ENCODE results near the gene CHMP1A. TPM values are rescaled to one million over a fixed set of nuclear protein-coding genes. Genes with fewer than 3 reads are reported as not detected.

The CHMP1A gene
- total and polyA plus RNA-seq, 2 of the 8 experiments (the other 6 are each of a cell fraction or from before 2014, with no cell fraction given): 64.4 to 75.8 TPM

- no peak overlapping the region for H3K14ac ChIP-seq (ENCODE audit: insufficient read length)
- no peak overlapping the region for H3K56ac ChIP-seq (replicated peaks; ENCODE audit: insufficient read length, low read depth, low read length)
- no peak overlapping the region for H3K4ac ChIP-seq (replicated peaks; ENCODE audit: insufficient read length, low read depth, low read length)
- no peak overlapping the region for H3K23ac ChIP-seq (ENCODE audit: insufficient read length)
- ChIA-PET CTCF (ENCODE audit: partially characterized antibody) (interaction anchor here (0.9 to 3.7 kb wide), 6 partner anchors 9 to 44 kb away, joined by 3 to 26 read pairs (median 4); no protein-coding TSS in a partner anchor), POLR2A (ENCODE audit: partially characterized antibody) (interaction anchor here (1.3 to 4.2 kb wide), 4 partner anchors 9 to 33 kb away, joined by 3 to 21 read pairs (median 6); partner anchors contain the start of genes CHMP1A and SPATA33)
- no peak overlapping the region for H3K27ac ChIP-seq (ENCODE audit: low read depth, low read length)
- DNase-seq (ENCODE audit: low read depth in 1 of 2, low spot score in 2 of 2): no peak
- no peak overlapping the region for H3K9ac ChIP-seq (replicated peaks in 1 of 4; ENCODE audit: extremely low read depth in 1 of 4, low read depth in 3 of 4, low read length in 3 of 4)
- H4K20me1 ChIP-seq (replicated peaks in 1 of 2; ENCODE audit: control insufficient read depth in 1 of 2, insufficient read depth in 2 of 2, low read length in 2 of 2): no peaks in the 10 kb centered on the region
- no peaks in the 10 kb centered on the region for H3K36me3 ChIP-seq (ENCODE audit: control insufficient read depth in 2 of 4, insufficient read depth in 4 of 4, low read length in 3 of 4)
- no peak overlapping the region for H2AFZ ChIP-seq (ENCODE audit: low read length)
- H4K91ac ChIP-seq (replicated peaks; ENCODE audit: insufficient read length, low read length): no peak overlapping the region
- H2BK5ac ChIP-seq (ENCODE audit: low read depth, low read length): no peak overlapping the region
- no peak overlapping the region for H3K18ac ChIP-seq (ENCODE audit: extremely low read depth, low read length)
- peaks cover 0 to 7% (median 0%) of the 10 kb centered on the region in 4 experiments; a peak in 1 of 7 replicates for H3K4me1 ChIP-seq (replicated peaks in 1 of 4; ENCODE audit: control insufficient read depth in 3 of 4, insufficient read depth in 4 of 4, low read length in 3 of 4)
- no peak overlapping the region for H4K5ac ChIP-seq (ENCODE audit: insufficient read length, low read depth, low read length)
- no peak overlapping the region for H3K4me3 ChIP-seq (ENCODE audit: extremely low read depth in 1 of 4, insufficient read depth in 2 of 4, low read depth in 3 of 4, low read length in 4 of 4)
- peak overlapping the region; percentile 28; the same call in 1 of the 2 replicates for H4K8ac ChIP-seq (ENCODE audit: extremely low read depth, insufficient read depth, low read length)
- no peaks in the 10 kb centered on the region for H3K79me1 ChIP-seq (ENCODE audit: low read depth, low read length)
- no peak overlapping the region for H2BK15ac ChIP-seq (ENCODE audit: low read length)
- H2BK120ac ChIP-seq (replicated peaks; ENCODE audit: low read depth, low read length): no peak overlapping the region
- no peak overlapping the region for H2AK5ac ChIP-seq (ENCODE audit: low read depth, low read length)
- peaks cover 1% of the 10 kb centered on the region; the same call in 1 of the 2 replicates for H3K23me2 ChIP-seq (ENCODE audit: low read depth, low read length)
- H3K27me3 ChIP-seq (replicated peaks in 1 of 4; ENCODE audit: control insufficient read depth in 3 of 4, extremely low read depth in 1 of 4, insufficient read depth in 3 of 4, low read length in 3 of 4): no peaks in the 10 kb centered on the region; a peak in 3 of 7 replicates
- 0 out of 2 replicates have a peak overlapping the region, but pooled peaks have one; percentile 27 for H2BK12ac ChIP-seq (ENCODE audit: low read depth, low read length)
- 92% methylated on average over 16 of the region's 19 CpGs; no CpG with 5 or more reads in 1 of the 2 experiments for WGBS, 2 experiments (ENCODE audit: extremely low coverage in 1 of 2, insufficient coverage in 1 of 2, insufficient read length in 1 of 2, insufficient replicate concordance in 2 of 2, low coverage in 1 of 2, low lambda C conversion rate in 2 of 2, missing lambda C conversion rate in 1 of 2)
- H2BK20ac ChIP-seq (ENCODE audit: low read length): no peak overlapping the region
- peaks cover 0 to 5% of the 10 kb centered on the region in 2 experiments; a peak in 2 of 4 replicates for H3K9me3 ChIP-seq (ENCODE audit: insufficient read depth in 2 of 2, low read depth in 1 of 2, low read length in 1 of 2)
- H3K4me2 ChIP-seq (ENCODE audit: insufficient read depth in 1 of 2, low read depth in 2 of 2, low read length in 2 of 2): no peak overlapping the region
- no peaks in the 10 kb centered on the region for H3K79me2 ChIP-seq (ENCODE audit: control insufficient read depth in 1 of 2, insufficient read depth in 2 of 2, low read length in 2 of 2)
- FAIRE-seq: no peak
- TF ChIP-seq RXRA (IDR thresholded peaks at IDR 0.05; ENCODE audit: insufficient read depth, low read depth, low read length): no peak
- TF ChIP-seq NRF1 (IDR thresholded peaks at IDR 0.05; ENCODE audit: low read depth, low read length): no peak
- TF ChIP-seq KDM4A (IDR thresholded peaks at IDR 0.05; ENCODE audit: low read depth, low read length, severe bottlenecking): no peak
- no peak for TF ChIP-seq CHD1 (IDR thresholded peaks at IDR 0.05; ENCODE audit: low read depth, low read length)
- TF ChIP-seq RNF2 (IDR thresholded peaks at IDR 0.05; ENCODE audit: borderline replicate concordance, low read depth, low read length, missing control alignments, poor library complexity, severe bottlenecking): no peak
- no peak for TF ChIP-seq JUN (IDR thresholded peaks at IDR 0.05; ENCODE audit: low read depth, low read length)
- no peak for TF ChIP-seq POLR2A (IDR thresholded peaks at IDR 0.05; ENCODE audit: control extremely low read depth in 1 of 2, low read depth in 2 of 2, low read length in 2 of 2)
- no peak for TF ChIP-seq EGR1 (IDR thresholded peaks at IDR 0.05; ENCODE audit: borderline replicate concordance, low read depth, low read length)
- TF ChIP-seq JUND (IDR thresholded peaks at IDR 0.05; ENCODE audit: low read length): no peak
- no peak for TF ChIP-seq POU5F1 (IDR thresholded peaks at IDR 0.05; ENCODE audit: low read depth, low read length)
- no peak for TF ChIP-seq CEBPB (IDR thresholded peaks at IDR 0.05; ENCODE audit: low read depth, low read length)
- no peak for TF ChIP-seq SAP30 (IDR thresholded peaks at IDR 0.05; ENCODE audit: insufficient read depth, insufficient replicate concordance, low read length)
- TF ChIP-seq SP1 (IDR thresholded peaks at IDR 0.05; ENCODE audit: low read depth, low read length): no peak
Measured at GRCh38 chr16:89633064-89633631, 24.4 kb downstream of the CHMP1A start.

All from H1 (cell line).